Measurements from ENCODE around the gene PAX8. TPM values are rescaled to one million over a fixed set of nuclear protein-coding genes. Genes with fewer than 3 reads are reported as not detected.

Gene PAX8
- total and polyA plus RNA-seq, 11 donors = 0.44 to 2.3 (median 0.53) TPM; not detected in 4

- intact Hi-C loops (cut with DNase I) = no loop called here
- TF ChIP-seq POLR2A (IDR thresholded peaks at IDR 0.05) = no peak
- TF ChIP-seq, protein P1, sequence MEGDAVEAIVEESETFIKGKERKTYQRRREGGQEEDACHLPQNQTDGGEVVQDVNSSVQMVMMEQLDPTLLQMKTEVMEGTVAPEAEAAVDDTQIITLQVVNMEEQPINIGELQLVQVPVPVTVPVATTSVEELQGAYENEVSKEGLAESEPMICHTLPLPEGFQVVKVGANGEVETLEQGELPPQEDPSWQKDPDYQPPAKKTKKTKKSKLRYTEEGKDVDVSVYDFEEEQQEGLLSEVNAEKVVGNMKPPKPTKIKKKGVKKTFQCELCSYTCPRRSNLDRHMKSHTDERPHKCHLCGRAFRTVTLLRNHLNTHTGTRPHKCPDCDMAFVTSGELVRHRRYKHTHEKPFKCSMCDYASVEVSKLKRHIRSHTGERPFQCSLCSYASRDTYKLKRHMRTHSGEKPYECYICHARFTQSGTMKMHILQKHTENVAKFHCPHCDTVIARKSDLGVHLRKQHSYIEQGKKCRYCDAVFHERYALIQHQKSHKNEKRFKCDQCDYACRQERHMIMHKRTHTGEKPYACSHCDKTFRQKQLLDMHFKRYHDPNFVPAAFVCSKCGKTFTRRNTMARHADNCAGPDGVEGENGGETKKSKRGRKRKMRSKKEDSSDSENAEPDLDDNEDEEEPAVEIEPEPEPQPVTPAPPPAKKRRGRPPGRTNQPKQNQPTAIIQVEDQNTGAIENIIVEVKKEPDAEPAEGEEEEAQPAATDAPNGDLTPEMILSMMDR (IDR thresholded peaks at IDR 0.05) = no peak
- H3K9me3 ChIP-seq = no peaks in the 10 kb centered on the region
- no peak for ATAC-seq
- WGBS, 4 donors = 88 to 95% (median 93%) methylated on average over 3 of the region's 3 CpGs
- no peak overlapping the region for H3K4me3 ChIP-seq
- H3K36me3 ChIP-seq = no peaks in the 10 kb centered on the region
- H3K27me3 ChIP-seq = no peaks in the 10 kb centered on the region
- no peak overlapping the region for H3K27ac ChIP-seq
- peaks cover 0 to 24% (median 4%) of the 10 kb centered on the region in 12 donors for H3K4me1 ChIP-seq
- no peak for DNase-seq
These were observed 51.0 kb downstream of the PAX8 start for GRCh38 chr2:113227698-113228097.

DNA sequence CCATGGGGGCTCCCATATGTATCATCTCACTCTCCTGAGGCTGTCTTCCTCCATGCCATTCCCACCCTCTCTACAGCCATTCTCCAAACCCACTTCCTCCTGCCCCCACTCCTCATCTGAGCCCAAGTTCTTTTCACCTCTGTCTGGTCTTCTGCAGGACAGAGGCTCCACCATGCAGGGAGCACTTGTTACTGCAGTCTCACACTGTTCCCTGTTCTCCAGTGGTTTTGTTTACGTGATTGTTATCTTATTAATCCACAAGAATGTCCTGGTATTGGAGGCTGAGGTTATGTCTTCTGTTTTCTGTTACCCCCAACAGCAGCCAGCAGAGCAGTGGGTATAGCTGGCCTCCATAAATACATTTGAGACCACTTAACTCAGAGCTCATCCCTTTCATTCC is 51.4 kb downstream of the PAX8 start:
- whole genome bisulfite sequencing, 4 donors = 72 to 89% (median 86%) methylated on average over 1 of the region's 1 CpG
- Histone ChIP-seq H3K27me3 (no peaks in the 10 kb centered on the region), H3K4me1 (peaks cover 0 to 20% (median 2%) of the 10 kb centered on the region in 12 donors), H3K9me3 (no peaks in the 10 kb centered on the region), H3K27ac (no peak overlapping the region), H3K36me3 (no peaks in the 10 kb centered on the region), H3K4me3 (no peak overlapping the region)
- intact Hi-C loops (cut with DNase I) = no loop called here
- DNase-seq (no peak), ATAC-seq (no peak)
- TF ChIP-seq, protein P1 (IDR thresholded peaks at IDR 0.05) = no peak
- TF ChIP-seq POLR2A (IDR thresholded peaks at IDR 0.05) = no peak

- Histone ChIP-seq H3K4me1 (peaks cover 0 to 16% (median 0%) of the 10 kb centered on the region in 12 donors), H3K36me3 (no peaks in the 10 kb centered on the region), H3K27ac (no peak overlapping the region), H3K4me3 (no peak overlapping the region), H3K27me3 (no peaks in the 10 kb centered on the region), H3K9me3 (no peaks in the 10 kb centered on the region)
- DNase-seq = no peak
- 62 to 95% (median 72%) methylated on average over 4 of the region's 4 CpGs for WGBS, 4 donors
- TF ChIP-seq, protein P1 (IDR thresholded peaks at IDR 0.05) = no peak
- TF ChIP-seq POLR2A (IDR thresholded peaks at IDR 0.05) = no peak
- no peak for ATAC-seq
- intact Hi-C loops (cut with DNase I) = no loop called here
These were observed 52.3 kb downstream of the PAX8 start for GRCh38 chr2:113226462-113226861.

DNA sequence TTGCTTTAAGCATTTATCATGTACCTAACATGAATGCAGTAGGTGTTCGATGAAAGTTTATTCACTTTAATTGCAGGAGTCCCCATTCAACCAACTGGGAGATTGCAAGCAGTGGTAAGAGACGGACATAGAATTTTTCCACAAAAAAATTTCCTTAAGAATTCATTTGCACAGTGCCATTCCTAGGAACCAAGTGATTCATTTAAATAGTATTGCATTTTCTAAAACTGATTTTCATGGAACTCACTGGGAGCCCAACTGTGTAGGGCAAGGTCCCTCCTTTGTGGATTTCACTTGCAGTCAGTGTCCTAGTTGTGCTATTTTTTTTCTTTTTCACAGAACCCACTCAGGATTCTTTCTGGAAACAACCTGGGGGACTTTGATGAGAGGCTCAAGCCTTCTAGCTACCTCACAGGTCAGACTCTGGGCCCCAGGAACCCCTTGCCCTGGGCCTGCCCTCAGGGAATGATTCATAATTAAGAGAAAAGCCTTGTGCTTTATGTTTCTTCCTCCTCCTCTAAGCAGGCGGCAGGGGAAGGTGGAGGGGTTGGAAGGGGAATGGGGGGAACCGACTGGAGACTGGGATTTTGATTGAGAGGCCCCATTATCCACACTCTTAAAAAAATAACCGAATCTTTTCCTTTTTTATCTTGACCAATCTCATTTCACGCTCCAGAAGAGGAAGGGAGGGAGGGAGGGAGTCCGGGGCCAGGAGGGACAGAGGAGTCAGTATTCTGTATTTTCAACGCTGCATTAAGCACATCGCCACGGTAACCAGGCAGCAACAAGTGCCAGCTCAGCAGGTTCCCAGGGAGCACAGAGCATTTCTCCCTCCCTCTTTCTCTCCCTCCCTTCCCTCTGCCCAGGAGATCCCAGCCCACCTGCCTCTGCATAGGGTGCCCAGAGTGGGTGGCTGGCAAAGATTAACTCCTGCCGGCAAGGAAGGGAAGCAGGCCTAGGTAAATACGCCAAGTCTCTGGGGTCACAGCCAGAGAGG is 53.2 kb downstream of the PAX8 start:
- TF ChIP-seq, protein P1 (IDR thresholded peaks at IDR 0.05) = no peak
- TF ChIP-seq POLR2A (IDR thresholded peaks at IDR 0.05) = no peak
- no peak overlapping the region for H3K27ac ChIP-seq
- no peak overlapping the region for H3K4me3 ChIP-seq
- no peak for DNase-seq
- intact Hi-C loops (cut with DNase I) = no loop called here
- WGBS, 4 donors = 62 to 69% (median 68%) methylated on average over 12 of the region's 12 CpGs
- H3K36me3 ChIP-seq = no peaks in the 10 kb centered on the region
- no peaks in the 10 kb centered on the region for H3K27me3 ChIP-seq
- H3K9me3 ChIP-seq = no peaks in the 10 kb centered on the region
- H3K4me1 ChIP-seq = peaks cover 0 to 15% (median 0%) of the 10 kb centered on the region in 12 donors
- ATAC-seq = peak in 2 of 4 donors; percentile 11 to 56

Data from heart left ventricle (tissue), 16 donors.